Stimulated activated naive CD8-positive, alpha-beta T cell treated with anti-CD3 and anti-CD28 coated beads, Interleukin-15, Interleukin-2, amounts not matched to agents 100 U/mL and 50 U/mL, for 24 hours (primary cell): ENCODE results near the gene SARDH.
A peak's percentile ranks its signal among the peaks of the same experiment; 100 is the strongest.

Experiments
- ATAC-seq: fragments of 150-1000 bp; cut with Tn5 transposase; one replicate; pipeline ENCODE4 v1.10.0; 2021
- DNase-seq: peaks from one replicate; pipeline ENCODE4 v3.0.0; 2021

The SARDH gene

GRCh38 chr9:133701981-133702797 lies 36.0 kb downstream of the SARDH start:
- ATAC-seq: peak; percentile 86
- peak; percentile 77 for DNase-seq

GRCh38 chr9:133701321-133701980 lies 36.7 kb downstream of the SARDH start:
- peak; percentile 54 for DNase-seq
- peak; percentile 57 for ATAC-seq

- ATAC-seq (peak; percentile 21), DNase-seq (no peak)
These were observed 37.3 kb downstream of the SARDH start for GRCh38 chr9:133700819-133701320.

GRCh38 chr9:133699546-133699945 lies 38.6 kb downstream of the SARDH start:
- DNase-seq (no peak), ATAC-seq (no peak)

- no peak for DNase-seq
- ATAC-seq: no peak
These were observed 42.1 kb downstream of the SARDH start for GRCh38 chr9:133696071-133696472.

- DNase-seq (no peak), ATAC-seq (no peak)
These were observed 43.5 kb downstream of the SARDH start for GRCh38 chr9:133694686-133695085.

GRCh38 chr9:133693703-133694529 lies 44.2 kb downstream of the SARDH start:
- no peak for DNase-seq
- no peak for ATAC-seq

- DNase-seq: no peak
- ATAC-seq: no peak
These were observed 45.0 kb downstream of the SARDH start for GRCh38 chr9:133693116-133693515.

GRCh38 chr9:133692364-133692985 lies 45.7 kb downstream of the SARDH start:
- DNase-seq (no peak), ATAC-seq (no peak)

GRCh38 chr9:133691626-133692363 lies 46.4 kb downstream of the SARDH start:
- DNase-seq (peak; percentile 47), ATAC-seq (peak; percentile 88)

GRCh38 chr9:133691191-133691590 lies 47.0 kb downstream of the SARDH start:
- ATAC-seq (no peak), DNase-seq (no peak)

GRCh38 chr9:133690081-133690561 lies 48.0 kb downstream of the SARDH start:
- DNase-seq (no peak), ATAC-seq (no peak)

GRCh38 chr9:133689151-133689763 lies 48.9 kb downstream of the SARDH start:
- no peak for DNase-seq
- ATAC-seq: no peak

- ATAC-seq: no peak
- DNase-seq: no peak
These were observed 50.0 kb downstream of the SARDH start for GRCh38 chr9:133687856-133688761.

- ATAC-seq (no peak), DNase-seq (no peak)
These were observed 51.2 kb downstream of the SARDH start for GRCh38 chr9:133686642-133687575.

- ATAC-seq (no peak), DNase-seq (no peak)
These were observed 52.2 kb downstream of the SARDH start for GRCh38 chr9:133685653-133686609.

- DNase-seq (no peak), ATAC-seq (no peak)
These were observed 53.2 kb downstream of the SARDH start for GRCh38 chr9:133684936-133685361.
